NB4 (cell line): ENCODE data around the gene CA10.

Experiments used
- DNase-seq: peaks from one replicate; pipeline ENCODE4 v3.0.0; 2010; ENCODE audit warnings: low read depth
- H3K4me3 ChIP-seq: one replicate; pipeline ENCODE4 v1.5.1; 2011; ENCODE audit warnings: mild to moderate bottlenecking, low read depth, low read length, moderate library complexity
- CTCF ChIP-seq: IDR thresholded peaks from one replicate; pipeline ENCODE4 v1.5.1; 2012; ENCODE audit warnings: low read depth, low read length
- MYC ChIP-seq: IDR thresholded peaks from 2 replicates; pipeline ENCODE4 v1.6.1; 2011; ENCODE audit warnings: low read depth, low read length
- POLR2A ChIP-seq: IDR thresholded peaks from 2 replicates; pipeline ENCODE4 v1.6.1; 2011; ENCODE audit warnings: mild to moderate bottlenecking; ENCODE audit not compliant: insufficient read length; ENCODE audit errors: extremely low read depth
- TF ChIP-seq, protein P1 (sequence below): IDR thresholded peaks from 2 replicates; pipeline ENCODE4 v1.6.1; 2011; ENCODE audit warnings: low read depth, low read length

Gene CA10

DNA sequence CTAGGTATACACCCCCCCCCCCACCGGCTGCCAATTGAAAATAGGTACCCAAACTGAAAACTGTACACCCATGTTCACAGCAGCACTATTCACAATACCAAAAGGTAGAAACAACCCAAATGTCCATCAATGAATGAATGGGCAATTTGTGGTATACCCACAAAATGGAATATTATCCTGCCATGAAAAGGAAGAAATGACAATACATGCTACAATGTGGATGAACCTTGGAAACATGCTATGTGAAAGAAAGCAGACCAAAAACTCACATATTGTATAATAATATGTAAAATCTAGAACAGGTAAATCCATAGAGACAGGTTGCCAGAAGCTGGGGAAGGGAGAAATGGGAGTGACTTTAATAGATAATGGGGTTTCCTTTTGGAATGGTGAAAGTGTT, 480.6 kb downstream of the CA10 start:
- DNase-seq: no peak
- no peak overlapping the region for H3K4me3 ChIP-seq
- TF ChIP-seq POLR2A: no peak
- no peak for TF ChIP-seq CTCF
- no peak for TF ChIP-seq MYC
- TF ChIP-seq, protein P1, sequence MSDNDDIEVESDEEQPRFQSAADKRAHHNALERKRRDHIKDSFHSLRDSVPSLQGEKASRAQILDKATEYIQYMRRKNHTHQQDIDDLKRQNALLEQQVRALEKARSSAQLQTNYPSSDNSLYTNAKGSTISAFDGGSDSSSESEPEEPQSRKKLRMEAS: no peak

- TF ChIP-seq MYC (no peak), POLR2A (no peak), CTCF (no peak)
- TF ChIP-seq, protein P1: no peak
- no peak overlapping the region for H3K4me3 ChIP-seq
- DNase-seq: no peak
Measured at GRCh38 chr17:51676691-51677487, 481.6 kb downstream of the CA10 start.

- no peak overlapping the region for H3K4me3 ChIP-seq
- no peak for DNase-seq
- TF ChIP-seq CTCF (no peak), MYC (no peak), POLR2A (no peak)
- TF ChIP-seq, protein P1: no peak
Measured at GRCh38 chr17:51674579-51675255, 483.8 kb downstream of the CA10 start.

DNA sequence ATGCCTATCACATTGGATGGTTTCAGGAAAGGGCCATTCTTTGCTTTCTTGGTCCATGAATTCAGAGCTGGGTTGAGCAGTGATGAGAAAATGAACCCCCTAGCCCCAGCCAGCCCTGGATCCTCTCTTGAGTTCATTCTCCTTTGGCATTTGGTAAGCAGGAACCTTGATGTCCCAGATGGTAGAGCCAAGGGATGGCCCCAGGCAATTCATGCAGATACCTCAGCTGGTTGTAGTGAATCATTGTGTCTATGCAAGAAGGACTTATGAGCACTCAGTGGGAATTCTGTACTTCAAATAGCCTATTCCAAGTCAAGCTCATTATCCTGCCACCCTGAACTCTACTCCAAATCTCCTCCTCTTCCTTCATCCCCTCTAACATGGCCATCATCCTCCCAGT, 485.4 kb downstream of the CA10 start:
- no peak overlapping the region for H3K4me3 ChIP-seq
- DNase-seq: no peak
- TF ChIP-seq POLR2A: no peak
- TF ChIP-seq CTCF: no peak
- TF ChIP-seq, protein P1: no peak
- no peak for TF ChIP-seq MYC

DNA sequence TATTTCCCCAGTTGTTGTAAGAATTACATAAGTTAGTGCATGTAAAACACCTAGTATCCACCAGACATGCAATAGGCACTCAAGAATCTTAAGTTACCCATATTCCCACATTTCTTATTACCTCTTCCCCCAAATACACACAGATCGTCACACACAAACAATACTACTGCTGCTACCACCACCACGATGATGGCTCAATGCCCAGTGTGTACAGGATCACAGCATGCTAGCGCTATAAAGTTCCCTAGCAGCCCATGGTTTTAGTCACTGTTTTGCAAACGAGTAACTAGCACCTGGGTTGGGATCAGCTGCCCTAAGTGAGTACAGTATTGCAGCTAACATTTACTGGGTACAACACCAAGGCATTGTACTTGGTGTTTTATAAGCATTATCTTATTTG, 486.4 kb downstream of the CA10 start:
- TF ChIP-seq CTCF: no peak
- no peak for DNase-seq

DNA sequence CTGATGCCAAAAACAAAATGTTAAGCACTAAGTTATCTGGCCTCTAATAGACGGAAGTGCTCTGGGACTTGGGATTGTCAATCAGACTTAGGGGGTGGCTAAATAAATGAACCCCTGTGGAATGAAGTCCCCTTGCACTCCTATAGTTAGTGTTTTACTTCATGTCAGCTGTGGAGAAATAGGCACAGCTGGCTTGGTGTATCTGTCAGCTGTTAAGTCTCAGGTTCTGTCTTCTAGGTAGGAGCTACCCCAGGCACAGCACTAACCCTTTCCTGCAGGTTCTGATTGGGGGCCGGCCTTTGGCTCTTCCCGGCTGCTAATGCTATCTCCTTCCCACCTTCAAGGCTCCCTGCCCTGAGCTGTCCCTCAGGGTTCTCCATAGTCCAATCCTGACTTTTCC, 487.6 kb downstream of the CA10 start:
- DNase-seq: no peak
- H3K4me3 ChIP-seq: no peak overlapping the region
- TF ChIP-seq MYC (no peak), CTCF (no peak), POLR2A (no peak)
- TF ChIP-seq, protein P1: no peak

More for the DNA sequence above, 486.4 kb downstream of the CA10 start:
- no peak overlapping the region for H3K4me3 ChIP-seq
